H1 (cell line): ENCODE results near the gene CRHR2.

Experiments
- BCL11A ChIP-seq, 2 experiments: IDR thresholded peaks; one replicate each; pipeline ENCODE4 v1.6.1; 2011; ENCODE audit warnings: low read depth in 2 of 2, low read length in 2 of 2, mild to moderate bottlenecking in 2 of 2
- CHD1 ChIP-seq: IDR thresholded peaks from 2 replicates; pipeline ENCODE4 v1.6.1; 2012; ENCODE audit warnings: low read depth, low read length, improper control_type of control experiment
- CTCF ChIP-seq, 3 experiments: IDR thresholded peaks; 1 replicate in 2 of 3; 2 replicates in 1 of 3; pipeline versions ENCODE4 v1.5.1 to v1.6.1; 2011; ENCODE audit warnings: low read length in 3 of 3, mild to moderate bottlenecking in 3 of 3, inconsistent platforms in 2 of 3, low read depth in 1 of 3, moderate library complexity in 1 of 3; ENCODE audit not compliant: insufficient read depth in 1 of 3; ENCODE audit errors: control extremely low read depth in 1 of 3
- EZH2 ChIP-seq: fragments of 200-600 bp; sonication (generic); IDR thresholded peaks from 2 replicates; pipeline ENCODE4 v1.7.1; 2012; ENCODE audit warnings: low read depth, mild to moderate bottlenecking, moderate library complexity, low read length, inconsistent platforms; ENCODE audit not compliant: severe bottlenecking
- HDAC6 ChIP-seq: IDR thresholded peaks from one replicate; pipeline ENCODE4 v1.7.1; 2012; ENCODE audit warnings: low read depth, mild to moderate bottlenecking, inconsistent platforms, low read length, moderate library complexity
- POLR2A ChIP-seq, 2 experiments: IDR thresholded peaks; 1 replicate in 1 of 2; 2 replicates in 1 of 2; pipeline ENCODE4 v1.6.1; 2011; ENCODE audit warnings: low read depth in 2 of 2, low read length in 2 of 2, mild to moderate bottlenecking in 2 of 2; ENCODE audit errors: control extremely low read depth in 1 of 2
- POLR2AphosphoS5 ChIP-seq: IDR thresholded peaks from 2 replicates; pipeline ENCODE4 v1.6.1; 2011; ENCODE audit warnings: low read depth, low read length
- POU5F1 ChIP-seq: IDR thresholded peaks from 2 replicates; pipeline ENCODE4 v1.6.1; 2011; ENCODE audit warnings: low read depth, mild to moderate bottlenecking, low read length, moderate library complexity
- RNF2 ChIP-seq: fragments of 200-900, 300-1000 bp; sonication (generic); IDR thresholded peaks from 2 replicates; pipeline ENCODE4 v1.7.1; 2016; ENCODE audit warnings: borderline replicate concordance, low read depth, mild to moderate bottlenecking, antibody characterized with exemption, low read length; ENCODE audit not compliant: poor library complexity, severe bottlenecking; ENCODE audit errors: missing control alignments
- SUZ12 ChIP-seq: fragments of 200-600 bp; sonication (generic); IDR thresholded peaks from 2 replicates; pipeline ENCODE4 v1.6.1; 2012; ENCODE audit warnings: mild to moderate bottlenecking, inconsistent platforms, low read length, moderate library complexity, mixed read lengths
- TAF1 ChIP-seq: IDR thresholded peaks from 2 replicates; pipeline ENCODE4 v1.6.1; 2011; ENCODE audit warnings: mild to moderate bottlenecking, low read depth, low read length
- YY1 ChIP-seq: IDR thresholded peaks from 2 replicates; pipeline ENCODE4 v1.6.1; 2011; ENCODE audit warnings: low read depth, mild to moderate bottlenecking, low read length

DNA sequence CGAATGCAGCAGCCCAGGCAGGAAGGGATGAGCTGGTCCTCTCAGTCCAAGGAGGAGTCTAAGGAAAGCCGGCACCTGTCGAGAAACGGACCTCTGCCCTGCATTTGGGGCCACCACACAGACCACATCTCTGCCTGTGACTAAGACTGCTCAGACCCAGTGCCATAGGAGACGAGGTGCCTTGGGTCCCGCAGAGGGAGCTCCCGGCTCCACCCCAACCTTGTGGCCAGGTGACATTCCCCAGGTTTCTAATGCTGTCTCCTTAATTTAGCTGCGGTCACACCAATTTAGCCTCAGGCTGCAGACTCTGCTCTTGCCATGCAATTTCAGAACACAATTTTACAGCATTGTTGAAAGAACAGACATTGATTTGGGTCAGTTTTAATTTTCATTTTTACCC lies 22.8 kb upstream of the CRHR2 start:
- TF ChIP-seq YY1 (no peak), CTCF (IDR thresholded peaks at IDR 0.05; ENCODE audit: control extremely low read depth in 1 of 3, insufficient read depth in 1 of 3, low read depth in 1 of 3, low read length in 3 of 3) (no peak), HDAC6 (no peak), TAF1 (no peak), POU5F1 (no peak), RNF2 (no peak), CHD1 (no peak), EZH2 (no peak), POLR2A (IDR thresholded peaks at IDR 0.05; ENCODE audit: control extremely low read depth in 1 of 2, low read depth in 2 of 2, low read length in 2 of 2) (no peak), BCL11A (IDR thresholded peaks at IDR 0.05; ENCODE audit: low read depth in 2 of 2, low read length in 2 of 2) (no peak), SUZ12 (no peak), POLR2AphosphoS5 (no peak)
